CD4-positive, alpha-beta T cell (primary cell): Measurements from ENCODE around the gene SUN2. TPM values are rescaled to one million over a fixed set of nuclear protein-coding genes. Genes with fewer than 3 reads are reported as not detected.

Source experiments
- ATAC-seq: fragments of 200-7000 bp; cut with Tn5 transposase; one replicate; pipeline ENCODE4 v1.10.0; 2022; ENCODE audit warnings: mild to moderate bottlenecking; ENCODE audit not compliant: poor library complexity
- CTCF ChIA-PET: fragments of 350-600 bp; sonication (Branson Sonifier 250); formaldehyde crosslinking; loops from one replicate; lab custom pipeline; 2021; ENCODE audit warnings: antibody characterized with exemption, inconsistent platforms; lab: Charles Lee
- POLR2A ChIA-PET: fragments of 350-600 bp; sonication (Branson Sonifier 250); formaldehyde crosslinking; loops from one replicate; lab custom pipeline; 2021; ENCODE audit warnings: antibody characterized with exemption, inconsistent platforms; lab: Charles Lee
- DNase-seq, 14 experiments: peaks; one replicate each; pipeline ENCODE4 v3.0.0-alpha.2; 2013 to 2020; ENCODE audit warnings: mixed read lengths in 2 of 14
- H3K27ac ChIP-seq, 2 donors: one replicate each; pipeline versions ENCODE4 v1.5.1 to v1.7.0; 2013; ENCODE audit warnings: low read length in 2 of 2, low read depth in 1 of 2, mild to moderate bottlenecking in 1 of 2
- H3K27me3 ChIP-seq, 2 experiments: 1 replicate in 1 of 2; 2 replicates in 1 of 2; pipeline versions ENCODE4 v1.6.1 to v1.7.0; 2013; ENCODE audit warnings: low read length in 2 of 2, control low read depth in 1 of 2, mild to moderate bottlenecking in 1 of 2, moderate library complexity in 1 of 2; ENCODE audit not compliant: insufficient read depth in 2 of 2, control insufficient read depth in 1 of 2
- H3K36me3 ChIP-seq: one replicate; pipeline ENCODE4 v1.6.1; 2013; ENCODE audit warnings: low read length, control low read depth; ENCODE audit not compliant: insufficient read depth
- H3K4me1 ChIP-seq: one replicate; pipeline ENCODE4 v1.6.1; 2013; ENCODE audit warnings: low read length, control low read depth; ENCODE audit not compliant: insufficient read depth
- H3K4me3 ChIP-seq: one replicate; pipeline ENCODE4 v1.5.1; 2013; ENCODE audit warnings: mild to moderate bottlenecking, low read length, moderate library complexity
- H3K9me3 ChIP-seq, 2 experiments: 1 replicate in 1 of 2; 2 replicates in 1 of 2; pipeline versions ENCODE4 v1.6.1 to v1.7.0; 2013; ENCODE audit warnings: low read length in 2 of 2, mild to moderate bottlenecking in 2 of 2, control low read depth in 1 of 2, moderate library complexity in 1 of 2; ENCODE audit not compliant: control insufficient read depth in 1 of 2, insufficient read depth in 1 of 2
- H3K27ac Mint-ChIP-seq: one replicate; pipeline ENCODE4 v1.8.0; 2020; ENCODE audit warnings: mixed read lengths
- H3K27me3 Mint-ChIP-seq: one replicate; pipeline ENCODE4 v1.8.0; 2021; ENCODE audit warnings: mixed read lengths
- H3K36me3 Mint-ChIP-seq: one replicate; pipeline ENCODE4 v1.8.0; 2021; ENCODE audit warnings: low read depth, mixed read lengths
- H3K4me1 Mint-ChIP-seq: one replicate; pipeline ENCODE4 v1.8.0; 2021; ENCODE audit warnings: low read depth, mixed read lengths
- H3K4me3 Mint-ChIP-seq: one replicate; pipeline ENCODE4 v1.8.0; 2020; ENCODE audit warnings: mild to moderate bottlenecking, mixed read lengths
- H3K9me3 Mint-ChIP-seq: one replicate; pipeline ENCODE4 v1.8.0; 2020; ENCODE audit warnings: mixed read lengths
- intact Hi-C, 2 experiments: fragments of 100-400 bp; cut with DNase I in 1 of 2; cut with micrococcal nuclease in 1 of 2; formaldehyde crosslinking; loops; one replicate each; pipeline versions ENCODE4 v1.15.1 to v1.9.0; 2023 to 2025; cut with DNase I, micrococcal nuclease
- total RNA-seq, 174 experiments: library from RNA in 2 of 174; stranded (reverse) in 2 of 174; gene quantifications; one replicate each; pipeline ENCODE4 v1.2.3 and lab custom pipeline; 2021 to 2026
- TF ChIP-seq, protein P1 (sequence below): fragments of 200-600 bp; IDR thresholded peaks from one replicate; pipeline ENCODE4 v1.8.0; 2022; ENCODE audit warnings: antibody characterized with exemption, mild to moderate bottlenecking

The SUN2 gene
- total RNA-seq, 2 experiments from 2014 or later: 440 to 453 TPM

DNA sequence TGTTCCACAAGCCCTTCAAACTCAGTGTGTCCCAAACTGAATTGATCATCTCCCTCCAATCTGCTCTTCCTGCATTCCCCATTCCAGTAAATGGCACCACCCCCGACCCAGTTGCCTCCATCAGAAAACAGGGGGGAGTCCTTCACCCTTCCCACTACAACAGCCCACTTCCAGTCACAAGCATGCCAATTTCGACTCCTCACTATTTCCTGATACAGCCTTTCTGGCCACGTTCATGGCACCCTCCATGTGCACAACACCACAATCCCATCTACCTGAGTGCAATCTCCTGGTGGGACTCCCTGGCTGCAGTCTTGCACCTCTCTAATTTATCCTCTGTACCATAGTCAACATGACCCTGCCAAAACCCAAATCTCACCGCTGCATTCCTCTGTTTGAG is 39.8 kb upstream of the SUN2 start:
- peak overlapping the region; percentile 31 for H3K4me3 Mint-ChIP-seq
- intact Hi-C loops: loop anchor here in 1 of 2 experiments (2.0 kb wide), 1 partner anchor 77 kb away; the partner anchor contains the start of gene CBX6

DNA sequence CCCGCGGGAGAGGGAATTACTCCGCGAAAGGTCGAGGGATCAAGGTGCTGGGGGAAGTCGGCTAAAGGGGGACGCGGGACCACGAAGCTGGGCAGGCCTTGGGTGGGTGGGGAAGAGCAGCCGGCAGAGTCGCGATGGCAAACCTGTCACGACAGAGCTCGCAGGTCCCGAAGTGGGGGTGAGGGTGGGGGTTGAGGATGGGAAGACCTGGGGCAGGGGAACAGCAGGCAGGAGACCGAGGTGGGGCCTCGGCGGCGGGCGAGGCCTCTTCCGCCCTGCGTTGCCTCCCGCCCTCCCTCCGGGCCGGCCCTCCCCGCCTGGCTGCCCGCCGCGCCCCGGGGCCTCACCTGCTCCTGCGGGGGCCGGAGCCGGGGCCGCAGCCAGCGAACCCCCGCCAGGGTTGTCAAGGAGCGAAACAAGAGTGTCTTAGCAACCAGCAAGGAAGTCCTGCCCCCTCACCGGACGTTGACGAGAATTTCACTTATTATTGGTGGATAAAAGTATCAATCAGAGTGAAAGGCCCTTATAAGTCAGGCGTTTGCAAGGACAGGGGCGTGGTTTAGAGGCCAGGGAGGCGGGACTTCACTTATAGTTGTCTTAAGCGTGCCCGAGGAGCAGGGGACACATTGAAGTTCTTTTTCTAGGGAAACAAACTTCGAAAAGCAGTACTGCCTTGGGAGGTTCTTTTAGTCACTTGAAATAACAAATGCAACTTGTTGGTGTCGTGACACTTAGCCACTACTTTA is 38.1 kb upstream of the SUN2 start, which contains the start of gene DNAL4:
DNAL4 (minus strand) TSS at position 423 of the 746 bp plus-strand sequence. CDS start 11,412 bp downstream, outside the sequence.
- peak within 1 kb of the TSS in 1 of 2 donors; percentile 43 for H3K27ac ChIP-seq
- ChIA-PET POLR2A (interaction anchor here (0.9 to 1.0 kb wide), 2 partner anchors 42 to 54 kb away, joined by 3 read pairs; no protein-coding TSS in a partner anchor), CTCF (no interaction called here)
- H3K36me3 Mint-ChIP-seq: peaks cover 9% of the 10 kb centered on the region
- DNase-seq: peak; percentile 82 to 98 (median 89)
- H3K4me3 ChIP-seq: peak within 1 kb of the TSS; percentile 69
- peaks cover 46% of the 10 kb centered on the region for H3K4me1 Mint-ChIP-seq
- peaks cover 4% of the 10 kb centered on the region for H3K27me3 Mint-ChIP-seq
- peaks cover 9% of the 10 kb centered on the region for H3K36me3 ChIP-seq
- intact Hi-C loops: loop anchor here in 1 of 2 experiments (1.0 to 5.0 kb wide), 4 partner anchors 39 to 137 kb away; partner anchors contain the start of genes CBX6, CBY1, FAM227A and GTPBP1
- peak within 1 kb of the TSS; percentile 96 for H3K4me3 Mint-ChIP-seq
- TF ChIP-seq, protein P1, sequence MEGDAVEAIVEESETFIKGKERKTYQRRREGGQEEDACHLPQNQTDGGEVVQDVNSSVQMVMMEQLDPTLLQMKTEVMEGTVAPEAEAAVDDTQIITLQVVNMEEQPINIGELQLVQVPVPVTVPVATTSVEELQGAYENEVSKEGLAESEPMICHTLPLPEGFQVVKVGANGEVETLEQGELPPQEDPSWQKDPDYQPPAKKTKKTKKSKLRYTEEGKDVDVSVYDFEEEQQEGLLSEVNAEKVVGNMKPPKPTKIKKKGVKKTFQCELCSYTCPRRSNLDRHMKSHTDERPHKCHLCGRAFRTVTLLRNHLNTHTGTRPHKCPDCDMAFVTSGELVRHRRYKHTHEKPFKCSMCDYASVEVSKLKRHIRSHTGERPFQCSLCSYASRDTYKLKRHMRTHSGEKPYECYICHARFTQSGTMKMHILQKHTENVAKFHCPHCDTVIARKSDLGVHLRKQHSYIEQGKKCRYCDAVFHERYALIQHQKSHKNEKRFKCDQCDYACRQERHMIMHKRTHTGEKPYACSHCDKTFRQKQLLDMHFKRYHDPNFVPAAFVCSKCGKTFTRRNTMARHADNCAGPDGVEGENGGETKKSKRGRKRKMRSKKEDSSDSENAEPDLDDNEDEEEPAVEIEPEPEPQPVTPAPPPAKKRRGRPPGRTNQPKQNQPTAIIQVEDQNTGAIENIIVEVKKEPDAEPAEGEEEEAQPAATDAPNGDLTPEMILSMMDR: no peak
- H3K27ac Mint-ChIP-seq: peak within 1 kb of the TSS; percentile 90
- peaks cover 22% of the 10 kb centered on the region for H3K4me1 ChIP-seq
- no peaks in the 10 kb centered on the region for H3K9me3 ChIP-seq
- peak; percentile 98 for ATAC-seq
- H3K27me3 ChIP-seq: peaks cover 0 to 2% of the 10 kb centered on the region in 2 experiments
- peaks cover 1% of the 10 kb centered on the region for H3K9me3 Mint-ChIP-seq

More for the DNA sequence above, 39.8 kb upstream of the SUN2 start:
- ATAC-seq: no peak
- H3K36me3 ChIP-seq: peaks cover 1% of the 10 kb centered on the region
- peaks cover 0 to 7% of the 10 kb centered on the region in 2 experiments for H3K9me3 ChIP-seq
- peaks cover 0 to 2% of the 10 kb centered on the region in 2 experiments for H3K27me3 ChIP-seq
- peaks cover 4% of the 10 kb centered on the region for H3K27me3 Mint-ChIP-seq
- no peak overlapping the region for H3K27ac ChIP-seq
- no peak for DNase-seq
- POLR2A ChIA-PET: no interaction called here
- H3K9me3 Mint-ChIP-seq: peaks cover 2% of the 10 kb centered on the region
- peaks cover 22% of the 10 kb centered on the region for H3K4me1 ChIP-seq
- CTCF ChIA-PET: interaction anchor here (1.2 kb wide), 1 partner anchor 27 kb away, joined by 4 read pairs; no protein-coding TSS in a partner anchor
- peaks cover 7% of the 10 kb centered on the region for H3K36me3 Mint-ChIP-seq
- peaks cover 50% of the 10 kb centered on the region for H3K4me1 Mint-ChIP-seq
- no peak overlapping the region for H3K4me3 ChIP-seq
- no peak overlapping the region for H3K27ac Mint-ChIP-seq
- TF ChIP-seq, protein P1: no peak

DNA sequence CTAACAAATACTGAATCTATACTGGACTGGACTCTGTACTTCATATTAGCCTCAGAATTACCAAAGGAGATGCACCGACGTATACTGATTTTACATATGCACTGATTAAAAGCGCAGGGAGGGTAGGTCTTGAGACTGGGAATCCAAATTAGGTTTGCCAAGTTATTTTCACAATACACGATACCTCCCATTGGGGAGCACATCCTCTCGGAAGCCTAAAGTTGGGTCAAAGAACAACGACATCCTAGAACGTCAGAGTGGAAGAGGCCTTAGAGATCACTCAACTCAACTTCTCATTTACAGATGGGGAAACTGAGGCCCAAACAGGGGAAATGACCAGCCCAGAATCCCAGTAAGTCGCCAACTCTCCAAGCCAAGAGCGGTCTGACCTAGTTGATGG is 37.5 kb upstream of the SUN2 start:
- H3K4me3 Mint-ChIP-seq: peak overlapping the region; percentile 96
- DNase-seq (no peak), ATAC-seq (no peak)
- Histone ChIP-seq H3K27ac (no peak overlapping the region), H3K9me3 (no peaks in the 10 kb centered on the region), H3K27me3 (peaks cover 0 to 2% of the 10 kb centered on the region in 2 experiments), H3K4me1 (peaks cover 16% of the 10 kb centered on the region), H3K36me3 (peaks cover 9% of the 10 kb centered on the region), H3K4me3 (peak overlapping the region; percentile 69)
- ChIA-PET CTCF (interaction anchor here (1.6 kb wide), 1 partner anchor 50 kb away, joined by 4 read pairs; the partner anchor contains the start of gene NPTXR), POLR2A (interaction anchor here (0.9 kb wide), 1 partner anchor 42 kb away, joined by 3 read pairs; no protein-coding TSS in a partner anchor)
- peaks cover 2% of the 10 kb centered on the region for H3K27me3 Mint-ChIP-seq
- TF ChIP-seq, protein P1: no peak
- H3K27ac Mint-ChIP-seq: peak overlapping the region; percentile 90
- no peaks in the 10 kb centered on the region for H3K9me3 Mint-ChIP-seq
- H3K36me3 Mint-ChIP-seq: peaks cover 11% of the 10 kb centered on the region
- peaks cover 40% of the 10 kb centered on the region for H3K4me1 Mint-ChIP-seq
- intact Hi-C loops: loop anchor here in 1 of 2 experiments (5.0 kb wide), 2 partner anchors 86 to 136 kb away; partner anchors contain the start of genes CBY1, FAM227A and GTPBP1
